CD4-positive, alpha-beta T cell treated with Interleukin-10 for 1 hour (primary cell): ENCODE measurements around the gene CLTRN.
"Not testable (repeated sequence)": the region's sequence is repeated elsewhere in the genome, so short reads cannot be mapped to it uniquely, and the experiment has no call there.

Experiments
- DNase-seq: peaks from one replicate; pipeline ENCODE4 v3.0.0-alpha.2; 2020

CLTRN gene

GRCh38 chrX:15664487-15665444 lies at the start of gene CLTRN:
Gene CLTRN, minus strand, starts transcription at chrX:15664805. Its CDS starts 30 bp downstream, at chrX:15664775.
- DNase-seq, result no peak

- DNase-seq, result not testable (repeated sequence)
Observed at GRCh38 chrX:15704273-15704672, 39.7 kb upstream of the CLTRN start.

GRCh38 chrX:15703809-15704208 lies 39.2 kb upstream of the CLTRN start:
- DNase-seq, result not testable (repeated sequence)

GRCh38 chrX:15702488-15703371 lies 38.1 kb upstream of the CLTRN start:
- no peak for DNase-seq

- DNase-seq, result no peak
Observed at GRCh38 chrX:15696516-15696915, 31.9 kb upstream of the CLTRN start.

GRCh38 chrX:15694941-15695451 lies 30.4 kb upstream of the CLTRN start:
- no peak for DNase-seq

- DNase-seq, result peak; percentile 78
Observed at GRCh38 chrX:15686818-15687685, 22.4 kb upstream of the CLTRN start.

- no peak for DNase-seq
Observed at GRCh38 chrX:15683193-15683592, 18.6 kb upstream of the CLTRN start.

- DNase-seq, result no peak
Observed at GRCh38 chrX:15681433-15681832, 16.8 kb upstream of the CLTRN start.

GRCh38 chrX:15680401-15680800 lies 15.8 kb upstream of the CLTRN start:
- no peak for DNase-seq

- no peak for DNase-seq
Observed at GRCh38 chrX:15679246-15679645, 14.6 kb upstream of the CLTRN start.

- no peak for DNase-seq
Observed at GRCh38 chrX:15678339-15678738, 13.7 kb upstream of the CLTRN start.

GRCh38 chrX:15676886-15677285 lies 12.3 kb upstream of the CLTRN start:
- no peak for DNase-seq

- DNase-seq, result peak; percentile 87
Observed at GRCh38 chrX:15675490-15675921, 10.9 kb upstream of the CLTRN start.

GRCh38 chrX:15674841-15675489 lies 10.4 kb upstream of the CLTRN start:
- DNase-seq, result peak; percentile 90

GRCh38 chrX:15674514-15674840 lies 9.9 kb upstream of the CLTRN start:
- no peak for DNase-seq

- no peak for DNase-seq
Observed at GRCh38 chrX:15673970-15674369, 9.4 kb upstream of the CLTRN start.

GRCh38 chrX:15672881-15673280 lies 8.3 kb upstream of the CLTRN start:
- DNase-seq, result no peak

- no peak for DNase-seq
Observed at GRCh38 chrX:15663439-15663838, 1.2 kb downstream of the CLTRN start.

GRCh38 chrX:15654804-15655203 lies 9.8 kb downstream of the CLTRN start:
- not testable (repeated sequence) for DNase-seq

GRCh38 chrX:15653961-15654360 lies 10.6 kb downstream of the CLTRN start:
- DNase-seq, result no peak

- not testable (repeated sequence) for DNase-seq
Observed at GRCh38 chrX:15647510-15647909, 17.1 kb downstream of the CLTRN start.
